PC-3 (cell line): ENCODE data around the gene PRKN. TPM values are rescaled to one million over a fixed set of nuclear protein-coding genes. Genes with fewer than 3 reads are reported as not detected.

Experiments
- ATAC-seq: fragments of 200-7000 bp; cut with Tn5 transposase; 2 replicates; pipeline ENCODE4 v1.9.1; 2020; ENCODE audit warnings: mild to moderate bottlenecking, moderate library complexity
- BruUV-seq: library from RNA; stranded (reverse); fragments of 400-500 nt; replicated peaks from 2 replicates; lab custom pipeline; 2021; lab: Mats Ljungman, UMichigan
- CTCF ChIA-PET: fragments of 300-600 bp; sonication (Branson Sonifier 250); formaldehyde crosslinking; loops from one replicate; lab custom pipeline; 2022; ENCODE audit warnings: antibody characterized with exemption; lab: Charles Lee
- POLR2A ChIA-PET: fragments of 300-600 bp; sonication (Branson Sonifier 250); formaldehyde crosslinking; loops from one replicate; lab custom pipeline; 2022; ENCODE audit warnings: antibody characterized with exemption; ENCODE audit not compliant: unreplicated experiment; lab: Charles Lee
- DNase-seq: peaks from one replicate; pipeline ENCODE4 v3.0.0-alpha.2; 2015
- H2AFZ ChIP-seq: fragments of 300-600 bp; sonication (generic); 2 replicates; pipeline ENCODE4 v1.6.0; 2016; ENCODE audit warnings: antibody characterized with exemption, low read length
- H3F3A ChIP-seq: fragments of 300-600 bp; sonication (generic); one replicate; pipeline ENCODE4 v1.6.0; 2017; ENCODE audit warnings: antibody characterized with exemption, low read length, control low read depth, mild to moderate bottlenecking; ENCODE audit not compliant: unreplicated experiment
- H3K27ac ChIP-seq: fragments of 300-600 bp; sonication (generic); 2 replicates; pipeline ENCODE4 v1.5.1; 2016; ENCODE audit warnings: mild to moderate bottlenecking, low read length
- H3K27me3 ChIP-seq: fragments of 300-600 bp; sonication (generic); 2 replicates; pipeline ENCODE4 v1.6.1; 2016; ENCODE audit warnings: low read length, mixed read lengths
- H3K36me3 ChIP-seq: fragments of 300-600 bp; sonication (generic); 2 replicates; pipeline ENCODE4 v1.6.1; 2016; ENCODE audit warnings: low read depth, mixed run types, low read length, mixed read lengths
- H3K4me1 ChIP-seq: fragments of 300-600 bp; sonication (generic); 2 replicates; pipeline ENCODE4 v1.5.1; 2016; ENCODE audit warnings: low read length; ENCODE audit not compliant: insufficient read depth
- H3K4me2 ChIP-seq: fragments of 300-600 bp; sonication (generic); 2 replicates; pipeline ENCODE4 v1.6.0; 2016; ENCODE audit warnings: low read length
- H3K4me3 ChIP-seq: fragments of 300-600 bp; sonication (generic); 2 replicates; pipeline ENCODE4 v1.5.1; 2016; ENCODE audit warnings: mild to moderate bottlenecking, low read length, mixed read lengths
- H3K79me2 ChIP-seq: fragments of 300-600 bp; sonication (generic); 2 replicates; pipeline ENCODE4 v1.6.1; 2017; ENCODE audit warnings: low read length, mixed read lengths
- H3K9ac ChIP-seq: fragments of 300-600 bp; sonication (generic); 2 replicates; pipeline ENCODE4 v1.6.0; 2016; ENCODE audit warnings: mild to moderate bottlenecking, low read length
- H3K9me2 ChIP-seq: fragments of 300-600 bp; sonication (generic); replicated peaks from 2 replicates; pipeline ENCODE4 v1.6.1; 2016; ENCODE audit warnings: mixed run types, low read length, mixed read lengths
- H3K9me3 ChIP-seq: fragments of 300-600 bp; sonication (generic); 2 replicates; pipeline ENCODE4 v1.6.1; 2016; ENCODE audit warnings: low read length, mixed read lengths
- H4K20me1 ChIP-seq: fragments of 300-600 bp; sonication (generic); 2 replicates; pipeline ENCODE4 v1.6.1; 2016; ENCODE audit warnings: low read length, mixed read lengths
- EZH2 ChIP-seq: fragments of 300-600 bp; sonication (generic); IDR thresholded peaks from one replicate; pipeline ENCODE4 v1.6.1; 2017; ENCODE audit warnings: antibody characterized with exemption, mild to moderate bottlenecking, low read length; ENCODE audit not compliant: unreplicated experiment
- EZH2phosphoT487 ChIP-seq: fragments of 300-600 bp; sonication (generic); IDR thresholded peaks from 2 replicates; pipeline ENCODE4 v1.6.1; 2018; ENCODE audit warnings: mild to moderate bottlenecking, antibody characterized with exemption, low read length, borderline replicate concordance
- intact Hi-C: fragments of 100-400 bp; cut with micrococcal nuclease; formaldehyde crosslinking; loops from 2 replicates; pipeline ENCODE4 v1.9.0; 2023
- total RNA-seq: library from RNA; depleted of rRNA; stranded (reverse); fragments of >200 nt; gene quantifications from 2 replicates; pipeline ENCODE4 v1.2.3, GENCODE V29; 2014
- TF ChIP-seq, protein P1 (sequence below): fragments of 300-600 bp; sonication (generic); conservative IDR thresholded peaks from 2 replicates; pipeline ENCODE4 v1.5.1; 2017; ENCODE audit warnings: antibody characterized with exemption, low read depth, mild to moderate bottlenecking, low read length

PRKN gene
- total RNA-seq, 1 experiment from 2014 or later, result not detected

DNA sequence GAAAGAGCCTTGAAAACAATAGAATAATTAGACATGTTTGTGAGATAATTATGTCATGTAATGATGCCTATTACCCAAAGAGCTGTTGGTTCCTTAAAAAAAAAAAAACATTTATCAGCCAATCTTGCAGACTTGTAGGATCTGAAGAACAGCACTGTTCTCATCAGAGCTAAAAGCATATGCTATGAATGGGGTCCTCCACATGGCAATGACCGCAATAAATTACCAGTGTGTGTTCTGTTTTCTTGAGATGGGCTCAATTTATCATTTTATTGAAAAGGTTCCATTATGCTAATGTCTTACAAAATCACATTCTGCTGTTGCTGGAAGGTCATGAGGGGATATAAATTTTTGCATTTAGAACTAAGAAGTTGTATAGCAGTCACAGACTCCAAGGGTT is 484.7 kb downstream of the PRKN start:
- TF ChIP-seq EZH2phosphoT487 (no peak), EZH2 (no peak)
- TF ChIP-seq, protein P1, sequence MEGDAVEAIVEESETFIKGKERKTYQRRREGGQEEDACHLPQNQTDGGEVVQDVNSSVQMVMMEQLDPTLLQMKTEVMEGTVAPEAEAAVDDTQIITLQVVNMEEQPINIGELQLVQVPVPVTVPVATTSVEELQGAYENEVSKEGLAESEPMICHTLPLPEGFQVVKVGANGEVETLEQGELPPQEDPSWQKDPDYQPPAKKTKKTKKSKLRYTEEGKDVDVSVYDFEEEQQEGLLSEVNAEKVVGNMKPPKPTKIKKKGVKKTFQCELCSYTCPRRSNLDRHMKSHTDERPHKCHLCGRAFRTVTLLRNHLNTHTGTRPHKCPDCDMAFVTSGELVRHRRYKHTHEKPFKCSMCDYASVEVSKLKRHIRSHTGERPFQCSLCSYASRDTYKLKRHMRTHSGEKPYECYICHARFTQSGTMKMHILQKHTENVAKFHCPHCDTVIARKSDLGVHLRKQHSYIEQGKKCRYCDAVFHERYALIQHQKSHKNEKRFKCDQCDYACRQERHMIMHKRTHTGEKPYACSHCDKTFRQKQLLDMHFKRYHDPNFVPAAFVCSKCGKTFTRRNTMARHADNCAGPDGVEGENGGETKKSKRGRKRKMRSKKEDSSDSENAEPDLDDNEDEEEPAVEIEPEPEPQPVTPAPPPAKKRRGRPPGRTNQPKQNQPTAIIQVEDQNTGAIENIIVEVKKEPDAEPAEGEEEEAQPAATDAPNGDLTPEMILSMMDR, result no peak
- no TSS peak for BruUV-seq

DNA sequence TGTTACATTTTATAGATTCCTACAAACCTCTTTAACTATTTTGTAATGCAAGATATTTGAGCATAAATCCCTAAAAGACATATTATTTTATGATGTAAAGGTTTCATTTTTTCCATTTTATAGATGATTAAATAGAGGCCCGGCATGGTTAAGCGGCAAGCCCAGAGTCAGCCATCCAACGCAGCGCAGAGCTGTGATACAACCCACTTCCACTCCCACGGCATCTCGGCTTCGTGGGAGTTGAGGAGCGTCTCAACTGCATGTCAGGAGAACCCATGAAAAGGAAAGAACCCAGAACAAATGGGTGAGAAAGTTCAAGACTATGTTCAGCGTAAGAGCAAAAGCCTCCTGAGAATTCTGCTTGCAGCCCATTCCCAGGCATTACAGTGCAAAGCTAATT is 488.2 kb downstream of the PRKN start:
- Histone ChIP-seq H3K9me2 (no peaks in the 10 kb centered on the region), H3K9me3 (no peaks in the 10 kb centered on the region), H2AFZ (no peak overlapping the region), H3K4me2 (no peak overlapping the region), H3K27me3 (0 out of 2 replicates have a peak, but pooled peaks cover 16% of the 10 kb centered on the region), H3F3A (no peaks in the 10 kb centered on the region), H3K27ac (no peak overlapping the region), H3K4me1 (no peaks in the 10 kb centered on the region), H4K20me1 (no peaks in the 10 kb centered on the region), H3K36me3 (no peaks in the 10 kb centered on the region), H3K79me2 (no peaks in the 10 kb centered on the region), H3K9ac (no peak overlapping the region), H3K4me3 (no peak overlapping the region)
- ATAC-seq, result no peak
- DNase-seq, result no peak
- CTCF ChIA-PET, result no interaction called here
- intact Hi-C loops, result no loop called here
- BruUV-seq, result no TSS peak
- TF ChIP-seq, protein P1, result no peak
- POLR2A ChIA-PET, result no interaction called here

More for the DNA sequence above, 484.7 kb downstream of the PRKN start:
- no peaks in the 10 kb centered on the region for H3K9me3 ChIP-seq
- H3F3A ChIP-seq, result no peaks in the 10 kb centered on the region
- POLR2A ChIA-PET, result no interaction called here
- no peaks in the 10 kb centered on the region for H3K79me2 ChIP-seq
- ATAC-seq (no peak), DNase-seq (no peak)
- H3K4me2 ChIP-seq, result no peak overlapping the region
- CTCF ChIA-PET, result no interaction called here
- no peaks in the 10 kb centered on the region for H3K4me1 ChIP-seq
- H3K27ac ChIP-seq, result no peak overlapping the region
- H3K9me2 ChIP-seq, result no peaks in the 10 kb centered on the region
- no peak overlapping the region for H2AFZ ChIP-seq
- no peaks in the 10 kb centered on the region for H4K20me1 ChIP-seq
- peaks cover 18% of the 10 kb centered on the region; the same call in 1 of the 2 replicates for H3K27me3 ChIP-seq
- H3K4me3 ChIP-seq, result no peak overlapping the region
- intact Hi-C loops, result no loop called here
- no peaks in the 10 kb centered on the region for H3K36me3 ChIP-seq
- H3K9ac ChIP-seq, result no peak overlapping the region

DNA sequence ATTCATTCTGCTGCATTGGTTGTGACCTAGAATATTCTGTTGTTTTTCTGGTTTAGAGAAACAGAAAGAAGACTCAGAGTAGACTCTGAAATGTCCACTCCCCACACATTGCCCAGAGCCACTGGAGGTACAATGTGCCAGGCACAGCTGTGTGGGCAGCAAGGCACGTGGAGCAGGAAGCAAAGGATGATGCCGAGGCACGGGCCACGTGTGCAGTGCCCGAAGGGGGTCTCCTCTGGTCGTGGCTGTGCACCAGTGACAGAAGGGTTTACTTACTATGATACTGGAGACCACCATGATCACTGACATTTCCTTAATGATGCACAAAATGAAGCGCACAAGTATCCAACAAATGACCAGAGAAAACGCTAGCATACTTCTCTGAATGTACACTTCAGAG is 488.9 kb downstream of the PRKN start:
- no TSS peak for BruUV-seq
- 0 out of 2 replicates have a peak, but pooled peaks cover 16% of the 10 kb centered on the region for H3K27me3 ChIP-seq
- POLR2A ChIA-PET, result no interaction called here
- no peak for ATAC-seq
- H3K9ac ChIP-seq, result no peak overlapping the region
- H3K4me3 ChIP-seq, result no peak overlapping the region
- TF ChIP-seq, protein P1, result no peak
- TF ChIP-seq EZH2 (no peak), EZH2phosphoT487 (no peak)
- no peaks in the 10 kb centered on the region for H3K79me2 ChIP-seq
- H3K9me2 ChIP-seq, result no peaks in the 10 kb centered on the region
- H3K27ac ChIP-seq, result no peak overlapping the region
- no peak for DNase-seq
- intact Hi-C loops, result no loop called here
- H2AFZ ChIP-seq, result no peak overlapping the region
- no peaks in the 10 kb centered on the region for H4K20me1 ChIP-seq
- no peaks in the 10 kb centered on the region for H3K9me3 ChIP-seq
- no peaks in the 10 kb centered on the region for H3F3A ChIP-seq
- no peaks in the 10 kb centered on the region for H3K36me3 ChIP-seq
- H3K4me1 ChIP-seq, result no peaks in the 10 kb centered on the region
- CTCF ChIA-PET, result no interaction called here
- H3K4me2 ChIP-seq, result no peak overlapping the region
